ENCODE measurements around the gene PDXP.
"Not testable (repeated sequence)": the region's sequence is repeated elsewhere in the genome, so short reads cannot be mapped to it uniquely, and the experiment has no call there.

Gene PDXP

GRCh38 chr22:37650463-37651136 is 7.9 kb upstream of the PDXP start:
- no peak for DNase-seq

GRCh38 chr22:37654563-37655251 is 3.8 kb upstream of the PDXP start:
- DNase-seq: no peak

- DNase-seq: no peak
These were observed 3.3 kb upstream of the PDXP start for GRCh38 chr22:37655252-37655563.

GRCh38 chr22:37656583-37656982 is 1.9 kb upstream of the PDXP start:
- DNase-seq: not testable (repeated sequence)

GRCh38 chr22:37657590-37658132 is 862 bp upstream of the PDXP start:
- DNase-seq: peak; percentile 32

GRCh38 chr22:37659066-37659896 is 758 bp downstream of the PDXP start:
- peak; percentile 23 for DNase-seq

GRCh38 chr22:37659897-37660708 is 1.6 kb downstream of the PDXP start:
- no peak for DNase-seq

- no peak for DNase-seq
These were observed 2.2 kb downstream of the PDXP start for GRCh38 chr22:37660709-37661045.

GRCh38 chr22:37661160-37661924 is 2.8 kb downstream of the PDXP start:
- DNase-seq: peak; percentile 10

GRCh38 chr22:37662039-37662438 is 3.5 kb downstream of the PDXP start:
- no peak for DNase-seq

GRCh38 chr22:37663521-37664140 is 5.1 kb downstream of the PDXP start:
- no peak for DNase-seq

GRCh38 chr22:37664249-37665101 is 6.0 kb downstream of the PDXP start:
- no peak for DNase-seq

GRCh38 chr22:37665487-37665886 is 7.0 kb downstream of the PDXP start:
- no peak for DNase-seq

- no peak for DNase-seq
These were observed 11.1 kb downstream of the PDXP start for GRCh38 chr22:37669586-37669985.

GRCh38 chr22:37672206-37672919 is 13.8 kb downstream of the PDXP start:
- DNase-seq: no peak

GRCh38 chr22:37672920-37673455 is 14.5 kb downstream of the PDXP start:
- DNase-seq: no peak

- no peak for DNase-seq
These were observed 15.7 kb downstream of the PDXP start for GRCh38 chr22:37674248-37674647.

- peak; percentile 23 for DNase-seq
These were observed 16.7 kb downstream of the PDXP start, which contains the start of gene LGALS1 for GRCh38 chr22:37674951-37675929. Gene LGALS1 (plus strand): TSS chr22:37675636. CDS start chr22:37675703, 67 bp downstream.

Measured in DMS53 (cell line).